A204.1 (cell line): ENCODE results near the gene SLC26A8.
"Not testable (repeated sequence)": the region's sequence is repeated elsewhere in the genome, so short reads cannot be mapped to it uniquely, and the experiment has no call there.

Source experiments
- FAIRE-seq: peaks from 2 replicates; lab custom pipeline; 2012; peaks lifted over from hg19 to GRCh38; lab: Jason Lieb, UNC

The SLC26A8 gene

GRCh38 chr6:36015666-36016065, 8.8 kb downstream of the SLC26A8 start:
- no peak for FAIRE-seq

- no peak for FAIRE-seq
These were observed 24.0 kb downstream of the SLC26A8 start for GRCh38 chr6:36000451-36000850.

GRCh38 chr6:35993150-35993549, 31.3 kb downstream of the SLC26A8 start:
- FAIRE-seq = no peak

GRCh38 chr6:35988047-35988446, 36.4 kb downstream of the SLC26A8 start:
- FAIRE-seq = not testable (repeated sequence)

GRCh38 chr6:35984701-35985100, 39.7 kb downstream of the SLC26A8 start:
- no peak for FAIRE-seq

GRCh38 chr6:35980991-35981645, 43.3 kb downstream of the SLC26A8 start:
- no peak for FAIRE-seq

- FAIRE-seq = not testable (repeated sequence)
These were observed 44.3 kb downstream of the SLC26A8 start for GRCh38 chr6:35980126-35980525.

- FAIRE-seq = no peak
These were observed 47.1 kb downstream of the SLC26A8 start for GRCh38 chr6:35977308-35977707.

- FAIRE-seq = no peak
These were observed 50.7 kb downstream of the SLC26A8 start for GRCh38 chr6:35973670-35974222.

GRCh38 chr6:35972471-35973367, 51.7 kb downstream of the SLC26A8 start:
- FAIRE-seq = no peak

GRCh38 chr6:35970181-35970580, 54.3 kb downstream of the SLC26A8 start:
- FAIRE-seq = no peak

GRCh38 chr6:35969646-35970045, 54.8 kb downstream of the SLC26A8 start:
- FAIRE-seq = no peak

- no peak for FAIRE-seq
These were observed 55.6 kb downstream of the SLC26A8 start for GRCh38 chr6:35968821-35969220.

- no peak for FAIRE-seq
These were observed 57.2 kb downstream of the SLC26A8 start for GRCh38 chr6:35967076-35967774.

- FAIRE-seq = no peak
These were observed 61.5 kb downstream of the SLC26A8 start for GRCh38 chr6:35962779-35963560.

- FAIRE-seq = no peak
These were observed 64.3 kb downstream of the SLC26A8 start for GRCh38 chr6:35960187-35960586.

- FAIRE-seq = no peak
These were observed 68.5 kb downstream of the SLC26A8 start for GRCh38 chr6:35955970-35956369.

GRCh38 chr6:35955521-35955920, 68.9 kb downstream of the SLC26A8 start:
- FAIRE-seq = no peak

- no peak for FAIRE-seq
These were observed 69.4 kb downstream of the SLC26A8 start for GRCh38 chr6:35955071-35955470.

- no peak for FAIRE-seq
These were observed 70.1 kb downstream of the SLC26A8 start for GRCh38 chr6:35954333-35954732.

- no peak for FAIRE-seq
These were observed 75.7 kb downstream of the SLC26A8 start for GRCh38 chr6:35948725-35949124.

GRCh38 chr6:35945650-35946025, 78.8 kb downstream of the SLC26A8 start:
- FAIRE-seq = no peak
